Kidney epithelial cell (primary cell): ENCODE measurements around the gene XXYLT1. TPM values are rescaled to one million over a fixed set of nuclear protein-coding genes. Genes with fewer than 3 reads are reported as not detected.
"Not testable (repeated sequence)": the region's sequence is repeated elsewhere in the genome, so short reads cannot be mapped to it uniquely, and the experiment has no call there.

Source experiments
- DNase-seq: peaks from one replicate; pipeline ENCODE4 v3.0.0-alpha.2; 2010; ENCODE audit warnings: low read depth
- H3K27me3 ChIP-seq: 2 replicates; pipeline ENCODE4 v1.6.0; 2011; ENCODE audit warnings: low read length; ENCODE audit not compliant: control insufficient read depth, insufficient read depth
- H3K36me3 ChIP-seq: 2 replicates; pipeline ENCODE4 v1.5.1; 2011; ENCODE audit warnings: low read length; ENCODE audit not compliant: control insufficient read depth, insufficient read depth
- H3K4me3 ChIP-seq: 2 replicates; pipeline ENCODE4 v1.5.1; 2011; ENCODE audit warnings: low read depth, mild to moderate bottlenecking, control low read depth, low read length
- CTCF ChIP-seq: IDR thresholded peaks from 2 replicates; pipeline ENCODE4 v1.5.1; 2011; ENCODE audit warnings: mild to moderate bottlenecking, moderate library complexity, low read length, control low read depth, inconsistent platforms; ENCODE audit not compliant: insufficient read depth, poor library complexity, severe bottlenecking
- total RNA-seq: library from RNA; depleted of rRNA; stranded (reverse); fragments of >200 nt; gene quantifications from 2 replicates; pipeline ENCODE4 v1.2.3, GENCODE V29; 2015

The XXYLT1 gene
- total RNA-seq, 1 donor from 2014 or later, result 18.7 TPM

- Histone ChIP-seq H3K36me3 (no peaks in the 10 kb centered on the region), H3K27me3 (no peaks in the 10 kb centered on the region), H3K4me3 (no peak overlapping the region)
- no peak for TF ChIP-seq CTCF
- DNase-seq, result no peak
These were observed 48.9 kb downstream of the XXYLT1 start for GRCh38 chr3:195221876-195222617.

GRCh38 chr3:195221015-195221853 is 49.7 kb downstream of the XXYLT1 start:
- no peak for TF ChIP-seq CTCF
- H3K36me3 ChIP-seq, result no peaks in the 10 kb centered on the region
- no peak overlapping the region for H3K4me3 ChIP-seq
- H3K27me3 ChIP-seq, result no peaks in the 10 kb centered on the region
- no peak for DNase-seq

- no peak for TF ChIP-seq CTCF
- DNase-seq, result no peak
- Histone ChIP-seq H3K27me3 (no peaks in the 10 kb centered on the region), H3K4me3 (no peak overlapping the region), H3K36me3 (no peaks in the 10 kb centered on the region)
These were observed 51.4 kb downstream of the XXYLT1 start for GRCh38 chr3:195219351-195220230.

- not testable (repeated sequence) for H3K36me3 ChIP-seq, H3K4me3 ChIP-seq, DNase-seq, H3K27me3 ChIP-seq
These were observed 52.6 kb downstream of the XXYLT1 start for GRCh38 chr3:195218331-195218730.

- not testable (repeated sequence) for H3K4me3 ChIP-seq, DNase-seq, H3K27me3 ChIP-seq, H3K36me3 ChIP-seq
These were observed 55.4 kb downstream of the XXYLT1 start for GRCh38 chr3:195215576-195215975.

GRCh38 chr3:195214381-195214780 is 56.6 kb downstream of the XXYLT1 start:
- TF ChIP-seq CTCF, result no peak
- no peaks in the 10 kb centered on the region for H3K36me3 ChIP-seq
- no peak overlapping the region for H3K4me3 ChIP-seq
- no peak for DNase-seq
- no peaks in the 10 kb centered on the region for H3K27me3 ChIP-seq
